Right lobe of liver (tissue), 4 donors: ENCODE results near the gene CFAP221.

Source experiments
- POLR2A ChIP-seq: fragments of 450-650 bp; IDR thresholded peaks from one replicate; pipeline ENCODE4 v1.6.1; 2017; ENCODE audit warnings: antibody characterized with exemption, mild to moderate bottlenecking
- TF ChIP-seq, protein P1 (sequence below), 4 donors: fragments of 200-600 bp in 3 of 4; fragments of 450-650 bp in 1 of 4; IDR thresholded peaks; one replicate each; pipeline versions ENCODE4 v1.5.1 to v1.8.0; 2016 to 2022; ENCODE audit warnings: antibody characterized with exemption in 4 of 4, mild to moderate bottlenecking in 2 of 4
- donor health status: DM: no; HTN: no; CAD: no.
- donor health status: DM: no; HTN: no; CAD: no.
- donor health status: DM: no; HTN: yes; CAD: no.

DNA sequence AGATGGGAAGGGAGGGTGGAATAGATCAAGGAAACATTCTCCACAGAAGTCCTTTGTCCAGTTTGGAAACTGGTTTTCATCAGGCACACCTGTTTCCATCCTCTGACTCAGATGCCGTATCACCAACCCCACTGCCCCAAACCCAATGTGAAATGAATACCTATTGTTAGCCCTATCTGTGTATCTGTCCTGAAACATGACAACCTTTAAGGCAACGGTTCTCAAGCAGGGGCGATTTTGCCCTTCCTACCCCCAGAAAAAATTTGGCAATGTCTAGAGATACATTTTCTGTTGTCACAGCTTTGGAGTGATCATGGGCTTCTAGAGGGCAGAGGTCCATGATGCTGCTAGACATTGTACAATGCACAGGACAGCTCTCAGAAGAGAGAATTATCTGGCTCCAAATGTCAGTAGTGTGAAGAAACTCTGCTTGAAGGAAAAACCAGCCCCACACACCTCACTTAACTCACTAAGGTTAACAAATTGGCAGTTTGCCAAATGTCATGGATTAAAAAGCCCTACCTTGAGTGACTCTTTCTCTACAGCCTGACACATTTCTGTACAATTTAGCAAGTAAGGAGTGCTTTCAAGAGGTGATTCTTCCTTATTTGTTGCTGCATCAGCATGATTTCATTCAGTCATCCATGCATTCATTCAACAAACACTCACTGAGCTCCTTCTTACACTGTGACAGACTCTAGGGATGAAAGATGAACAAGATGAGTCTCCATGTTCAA lies 23.4 kb upstream of the CFAP221 start:
- TF ChIP-seq, protein P1, sequence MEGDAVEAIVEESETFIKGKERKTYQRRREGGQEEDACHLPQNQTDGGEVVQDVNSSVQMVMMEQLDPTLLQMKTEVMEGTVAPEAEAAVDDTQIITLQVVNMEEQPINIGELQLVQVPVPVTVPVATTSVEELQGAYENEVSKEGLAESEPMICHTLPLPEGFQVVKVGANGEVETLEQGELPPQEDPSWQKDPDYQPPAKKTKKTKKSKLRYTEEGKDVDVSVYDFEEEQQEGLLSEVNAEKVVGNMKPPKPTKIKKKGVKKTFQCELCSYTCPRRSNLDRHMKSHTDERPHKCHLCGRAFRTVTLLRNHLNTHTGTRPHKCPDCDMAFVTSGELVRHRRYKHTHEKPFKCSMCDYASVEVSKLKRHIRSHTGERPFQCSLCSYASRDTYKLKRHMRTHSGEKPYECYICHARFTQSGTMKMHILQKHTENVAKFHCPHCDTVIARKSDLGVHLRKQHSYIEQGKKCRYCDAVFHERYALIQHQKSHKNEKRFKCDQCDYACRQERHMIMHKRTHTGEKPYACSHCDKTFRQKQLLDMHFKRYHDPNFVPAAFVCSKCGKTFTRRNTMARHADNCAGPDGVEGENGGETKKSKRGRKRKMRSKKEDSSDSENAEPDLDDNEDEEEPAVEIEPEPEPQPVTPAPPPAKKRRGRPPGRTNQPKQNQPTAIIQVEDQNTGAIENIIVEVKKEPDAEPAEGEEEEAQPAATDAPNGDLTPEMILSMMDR (IDR thresholded peaks at IDR 0.05), result no peak
- no peak for TF ChIP-seq POLR2A
